ENCODE results near the gene KIFAP3.

DNA sequence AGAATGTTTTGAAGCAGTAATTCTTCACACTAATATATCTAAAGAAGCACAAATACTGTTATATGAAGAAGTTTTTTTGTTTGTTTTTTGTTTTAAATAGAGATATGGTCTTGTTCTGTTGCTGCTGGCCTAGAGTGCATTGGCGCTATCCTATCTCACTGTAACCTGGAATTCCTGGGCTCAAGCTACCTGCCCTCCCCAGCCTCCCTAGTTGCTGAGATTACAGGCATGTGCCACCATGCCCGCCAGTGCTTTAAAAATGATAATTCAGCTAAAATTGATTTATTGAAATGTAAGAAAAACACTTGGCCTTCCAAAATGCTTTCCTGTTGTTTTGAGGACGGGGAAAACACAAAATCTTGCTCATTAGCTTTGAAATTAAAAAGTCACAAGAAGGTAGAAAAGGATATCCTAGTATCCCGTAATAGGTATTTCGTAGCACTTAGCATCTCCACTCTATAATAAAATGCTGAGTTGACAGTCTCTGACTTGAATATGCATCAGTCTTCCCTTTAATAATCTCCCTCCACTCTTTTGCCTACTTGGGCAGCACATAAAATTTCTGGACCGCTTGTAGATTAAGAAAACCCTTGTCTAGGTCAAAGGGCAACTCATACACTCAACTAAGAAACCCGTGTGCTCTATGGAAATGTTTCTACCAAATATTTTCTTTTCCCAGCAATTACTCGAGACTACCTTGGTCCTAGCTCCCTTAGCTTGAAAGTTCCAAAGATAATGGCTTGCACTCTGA is 182.1 kb downstream of the KIFAP3 start:
- TF ChIP-seq YY1 (IDR thresholded peaks at IDR 0.05; ENCODE audit: insufficient read depth, insufficient read length), result no peak
- no peak for TF ChIP-seq SUZ12 (IDR thresholded peaks at IDR 0.05; ENCODE audit: extremely low read depth, insufficient read depth, insufficient read length)
- no peak for TF ChIP-seq ZNF274 (IDR thresholded peaks at IDR 0.05; ENCODE audit: low read depth, low read length)

All from NT2/D1 (cell line).